NCI-H2029 (cell line): ENCODE data around the gene SREBF1.

Source experiments
- DNase-seq: peaks from one replicate; lab custom pipeline; 2025; lab: John Stamatoyannopoulos, UW

The SREBF1 gene

GRCh38 chr17:17824783-17825614 lies 11.8 kb downstream of the SREBF1 start:
- DNase-seq, result no peak

GRCh38 chr17:17824119-17824782 lies 12.5 kb downstream of the SREBF1 start:
- DNase-seq, result no peak

GRCh38 chr17:17823433-17824118 lies 13.2 kb downstream of the SREBF1 start:
- DNase-seq, result peak; percentile 61

- DNase-seq, result no peak
Measured at GRCh38 chr17:17822616-17823015, 14.2 kb downstream of the SREBF1 start.

GRCh38 chr17:17822189-17822588 lies 14.6 kb downstream of the SREBF1 start:
- peak; percentile 39 for DNase-seq

- DNase-seq, result no peak
Measured at GRCh38 chr17:17820463-17821158, 16.2 kb downstream of the SREBF1 start.

GRCh38 chr17:17820046-17820445 lies 16.7 kb downstream of the SREBF1 start:
- no peak for DNase-seq

- DNase-seq, result no peak
Measured at GRCh38 chr17:17819561-17819995, 17.2 kb downstream of the SREBF1 start.

- DNase-seq, result no peak
Measured at GRCh38 chr17:17819111-17819510, 17.7 kb downstream of the SREBF1 start.

GRCh38 chr17:17818088-17818526 lies 18.7 kb downstream of the SREBF1 start:
- DNase-seq, result peak; percentile 18

GRCh38 chr17:17817552-17817947 lies 19.2 kb downstream of the SREBF1 start:
- no peak for DNase-seq

- no peak for DNase-seq
Measured at GRCh38 chr17:17816831-17817551, 19.8 kb downstream of the SREBF1 start.

- DNase-seq, result no peak
Measured at GRCh38 chr17:17816240-17816814, 20.5 kb downstream of the SREBF1 start.

- no peak for DNase-seq
Measured at GRCh38 chr17:17815436-17816200, 21.2 kb downstream of the SREBF1 start.

GRCh38 chr17:17815062-17815406 lies 21.8 kb downstream of the SREBF1 start:
- DNase-seq, result no peak

- no peak for DNase-seq
Measured at GRCh38 chr17:17814162-17815061, 22.4 kb downstream of the SREBF1 start.

- no peak for DNase-seq
Measured at GRCh38 chr17:17813725-17814095, 23.1 kb downstream of the SREBF1 start.

- no peak for DNase-seq
Measured at GRCh38 chr17:17813055-17813724, 23.6 kb downstream of the SREBF1 start.
